Ramos (cell line): Measurements from ENCODE around the gene MRPL36.

Experiments used
- in situ Hi-C: fragments of 300-500 bp; cut with MboI; formaldehyde crosslinking; loops from one replicate; pipeline ENCODE4 v1.14.3; 2022; ENCODE audit warnings: low sequenced_read_pairs; ENCODE audit not compliant: unreplicated experiment

MRPL36 gene

DNA sequence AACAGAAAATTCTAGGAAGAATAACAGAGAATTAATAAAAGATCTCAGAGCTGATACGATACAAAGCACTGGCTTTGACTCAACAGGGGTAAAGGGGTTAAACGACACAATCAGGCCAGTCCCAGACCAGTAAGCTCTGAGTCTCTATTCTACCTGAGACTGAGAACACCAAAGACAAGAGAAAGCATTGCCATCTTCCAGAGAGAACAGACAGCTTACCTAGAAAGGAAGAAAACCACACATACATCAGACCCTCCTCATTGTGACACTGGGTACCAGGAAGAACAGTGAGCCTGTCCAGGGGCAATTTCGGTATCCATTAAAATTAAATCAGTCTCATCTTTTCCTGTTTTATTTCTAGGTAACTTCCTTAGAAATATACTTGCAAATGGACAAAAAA, 41.1 kb downstream of the MRPL36 start:
- in situ Hi-C loops = no loop called here

DNA sequence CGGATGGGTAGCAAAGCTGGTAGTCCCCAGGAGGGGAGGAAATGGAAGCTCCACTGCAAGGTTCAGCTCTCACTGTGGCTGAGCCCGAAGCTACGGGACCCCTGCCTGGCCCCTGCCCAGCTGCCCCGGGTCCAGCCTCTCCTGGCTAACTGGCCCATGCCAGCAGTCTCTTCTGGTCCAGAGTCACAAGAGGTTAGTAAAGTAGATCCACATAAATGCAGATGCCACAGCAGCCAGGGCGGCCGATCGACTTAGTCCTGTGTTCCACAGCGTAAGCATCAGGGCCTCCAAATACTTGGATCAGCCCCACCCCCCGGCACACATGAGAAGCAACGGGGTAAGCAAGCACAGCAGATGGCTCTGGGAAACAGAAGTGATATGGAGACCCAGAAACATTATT, 42.1 kb downstream of the MRPL36 start:
- in situ Hi-C loops = no loop called here

DNA sequence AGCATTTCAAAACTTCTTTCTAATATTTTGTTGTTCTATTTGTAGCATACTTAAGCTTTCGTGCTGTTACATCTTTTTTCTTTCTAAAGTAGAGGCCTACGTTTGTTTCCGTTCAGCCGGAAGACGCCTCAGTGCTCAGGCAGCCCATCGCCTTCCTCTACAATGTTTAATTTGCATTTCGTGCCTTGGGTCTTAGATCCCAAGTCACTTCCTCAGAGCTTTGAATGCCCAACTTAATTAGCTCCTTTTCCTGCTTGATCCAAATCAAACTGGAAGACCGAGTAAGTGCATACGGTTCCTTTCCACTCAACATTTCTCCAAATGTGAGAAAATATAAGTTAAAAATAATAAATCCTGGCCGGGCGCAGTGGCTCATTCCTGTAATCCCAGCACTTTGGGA, 43.2 kb downstream of the MRPL36 start:
- in situ Hi-C loops = no loop called here

DNA sequence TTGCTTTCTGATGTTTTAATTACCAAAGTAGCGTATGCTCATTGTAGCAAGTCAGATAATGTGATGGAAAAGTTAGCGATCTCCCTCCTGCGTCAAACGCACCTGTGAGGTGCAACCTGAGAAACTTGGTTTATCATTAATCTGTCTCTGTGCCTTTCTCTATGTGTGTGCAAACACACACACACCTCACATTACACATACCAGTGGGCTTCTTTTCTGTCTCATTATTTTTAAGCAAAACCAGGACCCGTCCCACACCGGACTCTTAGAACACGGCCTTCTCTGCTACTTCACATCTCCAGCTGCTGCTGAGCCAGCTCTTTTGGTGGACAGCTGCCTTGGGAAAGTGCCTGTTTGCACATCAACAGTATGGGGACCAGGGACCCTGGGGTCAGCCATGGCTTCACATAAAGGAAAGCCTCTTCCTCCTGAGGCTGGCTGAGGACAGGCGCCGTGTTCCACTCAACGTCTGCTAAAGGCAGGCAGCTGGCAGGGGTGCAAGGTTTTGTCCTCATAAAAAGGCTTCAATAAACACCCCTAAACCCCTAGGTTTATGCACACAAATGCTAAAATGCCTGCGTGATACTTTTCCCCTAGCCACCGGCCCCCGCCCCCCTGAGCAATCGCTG, 44.2 kb downstream of the MRPL36 start:
- in situ Hi-C loops = no loop called here

DNA sequence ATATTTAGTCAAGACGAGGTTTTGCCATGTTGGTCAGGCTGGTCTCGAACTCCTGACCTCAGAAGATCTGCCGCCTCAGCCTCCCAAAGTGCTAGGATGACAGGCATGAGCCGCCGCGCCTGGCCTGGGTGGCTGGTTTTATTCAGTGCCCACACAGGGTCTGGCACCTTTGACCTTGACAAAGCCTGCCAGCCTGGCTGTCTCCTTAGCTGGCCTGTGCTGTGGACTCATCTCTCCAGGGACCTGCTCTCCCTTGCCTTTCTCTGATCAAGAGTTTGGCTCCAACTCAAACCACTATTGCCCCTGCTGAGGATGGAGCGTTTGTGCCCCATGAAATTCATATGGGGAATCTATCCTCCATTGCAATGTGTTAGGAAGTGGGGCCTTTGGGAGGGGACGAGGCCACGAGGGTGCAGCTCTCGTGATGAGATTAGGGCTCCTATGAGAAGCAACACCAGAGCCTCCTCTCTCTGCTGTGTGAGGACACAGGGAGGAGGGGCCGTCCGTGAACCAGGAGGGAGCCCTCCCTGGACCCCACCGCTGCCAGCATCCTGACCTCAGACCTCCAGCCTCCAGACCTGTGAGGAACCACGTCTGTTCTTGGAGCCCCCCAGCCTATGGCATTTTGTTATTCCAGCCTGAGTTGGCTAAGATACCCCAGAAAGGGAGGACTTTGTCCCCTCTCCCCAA, 45.0 kb downstream of the MRPL36 start:
- in situ Hi-C loops = no loop called here

DNA sequence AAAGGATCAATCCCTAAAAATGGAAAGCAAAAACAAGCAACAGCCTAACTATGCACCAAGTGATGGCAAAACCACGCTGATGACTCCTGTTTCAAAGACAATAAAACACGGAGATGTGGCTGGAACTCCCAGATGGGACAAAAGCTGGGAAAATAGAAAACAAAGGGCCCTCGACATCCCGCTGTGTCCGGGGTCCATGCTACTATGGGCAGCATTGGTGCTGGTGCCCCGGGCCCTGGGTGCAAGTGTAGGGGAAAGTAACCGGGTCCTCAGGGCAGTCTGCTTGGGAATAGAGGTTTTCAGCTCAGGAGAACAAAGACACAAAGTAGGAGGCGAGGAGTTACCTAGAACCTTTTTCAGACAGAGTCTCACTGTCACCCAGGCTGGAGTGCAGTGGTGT, 46.1 kb downstream of the MRPL36 start:
- in situ Hi-C loops = no loop called here

DNA sequence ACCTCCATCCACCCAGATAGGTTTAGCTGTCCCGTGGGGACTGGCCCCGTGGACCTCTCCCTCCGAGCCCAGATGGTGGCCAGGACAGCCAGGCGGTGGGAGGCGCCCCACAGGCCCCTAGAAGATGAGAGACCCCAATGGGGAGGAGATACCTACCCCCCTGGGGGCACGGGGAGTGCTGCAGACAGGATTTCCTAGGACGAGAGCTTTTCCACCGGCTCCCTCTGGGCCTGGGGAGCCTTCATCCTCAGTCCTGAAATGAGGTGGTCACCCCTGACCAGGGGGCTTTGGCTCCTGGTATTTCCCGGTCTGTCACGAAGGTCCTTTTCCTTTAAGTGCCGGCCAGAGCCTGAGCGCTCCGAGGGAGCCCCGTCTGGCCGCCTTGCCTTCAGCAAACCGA, 46.8 kb downstream of the MRPL36 start:
- in situ Hi-C loops = no loop called here

DNA sequence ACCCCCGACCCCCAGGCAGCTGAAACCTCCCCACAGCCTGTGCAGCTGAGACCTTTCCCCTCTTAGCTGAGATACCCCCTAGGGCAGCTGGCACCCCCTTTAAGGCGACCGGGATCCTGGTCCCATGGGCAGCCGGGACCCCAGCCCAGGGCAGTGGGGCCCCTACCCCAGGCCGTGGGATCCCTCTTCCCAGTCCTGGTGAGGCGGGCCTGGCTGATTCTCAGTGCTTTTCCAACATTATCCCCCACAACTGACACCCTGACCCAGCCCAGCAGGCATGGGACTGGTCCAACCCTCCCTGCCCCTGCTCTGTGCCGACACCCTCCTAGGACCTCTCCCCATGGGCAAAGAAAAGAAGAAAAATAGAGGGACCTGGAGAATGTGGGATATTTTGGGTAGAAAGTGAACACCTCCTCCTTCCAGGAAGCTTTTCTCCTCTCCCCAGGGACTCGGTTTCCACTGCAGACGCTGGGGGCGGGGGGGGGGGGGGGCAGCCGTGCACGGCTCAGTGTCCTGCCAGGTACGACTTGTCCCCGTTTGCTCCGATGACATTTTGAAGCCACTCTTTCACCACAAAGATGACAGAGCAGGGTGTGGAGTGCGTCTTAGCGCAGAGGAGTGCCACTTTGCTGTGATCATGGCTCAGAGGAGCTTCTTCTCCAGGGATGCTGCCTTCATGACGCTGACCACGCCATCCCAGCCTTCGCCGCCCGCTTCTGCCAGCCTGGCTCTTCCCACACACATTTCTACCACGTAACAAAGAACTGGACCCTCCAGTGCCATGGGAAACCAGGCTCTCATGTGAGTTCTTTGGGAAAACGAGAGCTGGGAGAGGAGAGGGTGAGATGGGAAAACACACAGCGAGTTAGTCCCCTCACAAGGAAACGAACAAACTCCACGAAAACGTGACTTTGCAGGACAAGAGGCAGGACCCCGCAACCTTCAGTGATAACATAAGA, 47.5 kb downstream of the MRPL36 start:
- in situ Hi-C loops = no loop called here

DNA sequence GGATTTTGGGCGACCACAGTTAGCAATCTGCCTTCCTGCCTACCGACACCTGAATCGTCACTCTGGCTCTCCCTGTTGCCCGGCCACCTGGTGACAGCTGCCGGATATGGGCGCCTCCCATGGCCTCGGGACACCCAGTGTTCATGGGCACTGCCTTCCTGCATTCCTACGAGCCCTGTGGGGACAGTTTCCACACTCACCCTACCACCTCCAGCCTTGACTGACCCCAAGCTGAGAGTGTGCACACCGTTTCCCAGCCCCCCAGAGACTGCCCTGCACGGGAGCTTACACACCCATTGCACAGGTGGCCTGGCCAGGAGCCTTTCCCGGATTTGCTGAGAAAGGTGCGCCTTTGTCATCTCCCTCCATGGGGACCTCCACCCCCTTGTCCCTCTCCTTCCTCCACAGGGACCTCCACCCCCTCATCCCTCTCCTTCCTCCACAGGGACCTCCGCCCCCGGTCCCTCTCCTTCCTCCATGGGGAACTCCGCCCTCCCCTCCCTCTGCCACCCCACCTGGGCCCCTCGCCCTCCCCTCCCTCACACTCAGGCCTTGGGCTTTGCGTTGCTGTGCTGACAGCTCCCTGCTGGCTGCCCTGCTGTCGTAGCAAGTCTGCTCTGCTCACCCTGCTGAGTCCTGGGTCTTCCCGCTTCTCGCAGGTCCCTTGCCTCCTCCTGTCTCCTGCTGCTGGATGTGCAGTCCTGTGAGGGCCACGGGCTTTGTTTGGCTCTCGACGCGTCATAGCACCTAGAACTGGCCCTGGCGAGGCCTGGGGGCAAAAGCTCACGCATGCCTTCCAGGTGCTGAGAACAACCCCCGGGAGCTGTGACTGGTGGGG, 48.4 kb downstream of the MRPL36 start:
- in situ Hi-C loops = no loop called here

DNA sequence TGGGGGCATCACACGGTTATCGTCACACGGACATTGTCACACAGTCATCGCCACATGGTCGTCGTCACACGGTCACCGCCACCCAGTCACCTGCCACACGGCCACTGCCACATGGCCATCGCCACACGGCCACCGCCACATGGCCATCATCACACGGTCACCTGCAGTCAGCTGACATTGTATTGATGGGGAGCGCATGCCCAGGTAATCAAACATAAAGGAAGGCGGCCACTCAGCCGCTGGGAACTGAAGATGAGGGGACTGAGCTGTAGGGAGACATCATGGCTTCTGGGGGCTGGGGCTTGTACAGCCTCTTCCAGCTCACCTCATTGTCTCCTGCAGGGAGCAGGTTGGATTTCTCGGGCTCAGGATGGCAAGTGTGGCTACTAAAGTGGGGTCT, 49.2 kb downstream of the MRPL36 start:
- in situ Hi-C loops = no loop called here

DNA sequence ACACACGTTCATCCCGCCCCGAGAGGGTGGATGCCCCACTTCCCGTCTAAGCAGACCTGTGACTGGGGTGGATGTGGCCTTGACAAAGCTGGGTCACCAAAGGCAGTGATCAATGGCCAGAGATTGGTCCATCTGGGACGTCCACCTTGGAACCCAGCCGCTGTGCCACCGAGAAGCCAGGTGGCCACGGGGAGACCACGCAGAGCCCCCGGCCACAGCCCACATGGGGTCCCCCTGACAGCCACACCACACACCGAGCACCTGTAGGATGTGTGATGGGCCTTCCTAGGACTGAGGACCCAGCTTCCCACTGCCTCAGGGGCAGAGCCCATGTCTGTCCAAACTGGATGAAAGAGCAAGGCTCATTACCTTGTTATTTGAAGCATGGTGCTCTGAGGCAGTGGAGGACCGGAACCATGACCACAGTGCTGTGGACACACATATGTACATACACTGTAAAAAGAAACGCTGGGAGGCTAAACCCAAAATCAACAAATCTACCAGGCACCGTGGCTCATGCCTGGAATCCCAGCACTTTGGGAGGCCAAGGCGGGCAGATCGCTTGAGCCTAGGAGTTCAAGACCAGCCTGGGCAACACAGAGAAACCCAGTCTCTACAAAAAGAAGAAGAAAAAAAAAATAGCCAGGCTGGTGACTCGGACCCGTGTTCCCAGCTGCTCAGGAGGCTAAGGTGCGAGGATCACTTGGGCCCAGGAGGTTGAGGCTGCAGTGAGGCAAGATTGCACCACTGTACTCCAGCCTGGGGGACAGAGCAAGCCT, 50.1 kb downstream of the MRPL36 start:
- in situ Hi-C loops = loop anchor here (25.0 kb wide), 1 partner anchor 413 kb away; no protein-coding TSS in a partner anchor

DNA sequence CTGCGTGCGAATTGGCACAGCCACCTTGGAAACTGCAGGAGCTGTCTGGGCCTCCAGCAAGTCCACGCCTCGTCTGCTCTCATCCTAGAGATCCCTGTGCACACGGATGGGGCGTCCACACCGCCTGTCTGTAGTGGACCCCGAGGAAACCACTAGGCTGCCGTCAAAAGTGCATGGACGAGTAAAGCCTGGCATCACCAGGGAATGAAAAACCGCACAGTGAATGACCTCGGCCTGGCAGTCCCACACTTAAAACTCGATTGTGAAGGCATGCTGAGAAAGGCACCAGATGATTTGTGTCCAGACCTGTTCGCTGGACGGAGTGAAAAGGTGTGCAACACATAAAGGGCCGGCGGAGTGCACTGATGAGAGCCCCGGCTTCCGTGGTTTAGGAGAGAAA, 50.8 kb downstream of the MRPL36 start:
- in situ Hi-C loops = loop anchor here (25.0 kb wide), 1 partner anchor 413 kb away; no protein-coding TSS in a partner anchor
